HepG2 (cell line): ENCODE measurements around the gene RIT2. TPM values are rescaled to one million over a fixed set of nuclear protein-coding genes. Genes with fewer than 3 reads are reported as not detected.

ENCODE experiments used
- ATAC-seq: fragments of 200-7000 bp; cut with Tn5 transposase; 3 replicates; pipeline ENCODE4 v1.9.1; 2020; ENCODE audit warnings: mild to moderate bottlenecking, moderate library complexity
- BruUV-seq: library from RNA; stranded (reverse); fragments of 400-500 nt; replicated peaks from 2 replicates; lab custom pipeline; 2021; lab: Mats Ljungman, UMichigan
- CTCF ChIA-PET: fragments of 300-600 bp; formaldehyde crosslinking; extraction: SDS; loops from one replicate; lab custom pipeline; 2021; ENCODE audit warnings: low total read pairs, inconsistent platforms, low intra/inter-chr PET ratio; lab: Yijun Ruan, JAX
- POLR2A ChIA-PET: fragments of 350-600 bp; sonication (Branson Sonifier 250); formaldehyde crosslinking; loops from one replicate; lab custom pipeline; 2020; ENCODE audit warnings: antibody characterized with exemption, inconsistent platforms; lab: Yijun Ruan, JAX
- DNase-seq: peaks from one replicate; pipeline ENCODE4 v3.0.0-alpha.2; 2015; ENCODE audit warnings: low spot score
- FAIRE-seq: peaks from 3 replicates; lab custom pipeline; 2011; peaks lifted over from hg19 to GRCh38; lab: Jason Lieb, UNC
- H2AFZ ChIP-seq: one replicate; pipeline ENCODE4 v1.6.1; 2011; ENCODE audit warnings: low read length, inconsistent platforms
- H3K27ac ChIP-seq: fragments of 300-600 bp; 3 replicates; pipeline ENCODE4 v1.8.0; 2011; ENCODE audit warnings: mixed run types, mild to moderate bottlenecking, mixed read lengths, low read length, inconsistent platforms; ENCODE audit not compliant: insufficient read depth; ENCODE audit errors: extremely low read length
- H3K27me3 ChIP-seq, 2 experiments: fragments of 200-600 bp in 1 of 2; 2 replicates in 1 of 2; 3 replicates in 1 of 2; pipeline versions ENCODE4 v1.6.0 to v1.8.0; 2011; ENCODE audit warnings: low read length in 2 of 2, mild to moderate bottlenecking in 2 of 2, moderate library complexity in 2 of 2, inconsistent platforms in 1 of 2; ENCODE audit not compliant: insufficient read depth in 2 of 2, control insufficient read depth in 1 of 2
- H3K36me3 ChIP-seq, 2 experiments: fragments of 200-600 bp in 1 of 2; replicated peaks in 1 of 2; 2 replicates in 1 of 2; 3 replicates in 1 of 2; pipeline versions ENCODE4 v1.5.1 to v1.8.0; 2011; ENCODE audit warnings: low read length in 2 of 2, inconsistent platforms in 1 of 2; ENCODE audit not compliant: insufficient read depth in 2 of 2, control insufficient read depth in 1 of 2
- H3K4me1 ChIP-seq: 2 replicates; pipeline ENCODE4 v1.5.1; 2012; ENCODE audit warnings: low read length, inconsistent platforms; ENCODE audit not compliant: insufficient read depth
- H3K4me2 ChIP-seq: 2 replicates; pipeline ENCODE4 v1.6.0; 2011; ENCODE audit warnings: low read depth, low read length, inconsistent platforms
- H3K4me3 ChIP-seq, 3 experiments: fragments of 200-600 bp in 1 of 3; sonication (generic), shearing (Covaris generic) in 1 of 3; replicated peaks in 1 of 3; 2 replicates each; pipeline ENCODE4 v1.5.1; 2011 to 2016; ENCODE audit warnings: low read length in 3 of 3, inconsistent platforms in 2 of 3, low read depth in 2 of 3, mild to moderate bottlenecking in 2 of 3, control low read depth in 1 of 3, mixed read lengths in 1 of 3; ENCODE audit not compliant: insufficient read depth in 1 of 3
- H3K79me2 ChIP-seq: one replicate; pipeline ENCODE4 v1.6.1; 2011; ENCODE audit warnings: low read length, inconsistent platforms; ENCODE audit not compliant: insufficient read depth
- H3K9ac ChIP-seq: 2 replicates; pipeline ENCODE4 v1.6.0; 2011; ENCODE audit warnings: mild to moderate bottlenecking, low read depth, low read length, inconsistent platforms; ENCODE audit not compliant: insufficient read depth
- H3K9me3 ChIP-seq: 2 replicates; pipeline ENCODE4 v1.5.1; 2012; ENCODE audit warnings: mild to moderate bottlenecking, low read length
- H4K20me1 ChIP-seq: 2 replicates; pipeline ENCODE4 v1.6.0; 2011; ENCODE audit warnings: inconsistent platforms, mild to moderate bottlenecking, low read length, moderate library complexity; ENCODE audit not compliant: insufficient read depth
- DPF2 ChIP-seq: sonication (generic); formaldehyde crosslinking; IDR thresholded peaks from 2 replicates; pipeline ENCODE4 v1.4.0; 2020; ENCODE audit warnings: mild to moderate bottlenecking, low read depth, missing genetic modification reagents, borderline replicate concordance
- EZH2 ChIP-seq: conservative IDR thresholded peaks from 2 replicates; pipeline ENCODE4 v1.6.1; 2012; ENCODE audit warnings: mild to moderate bottlenecking, low read depth, low read length, moderate library complexity
- HNRNPLL ChIP-seq: fragments of 200-400 bp; formaldehyde crosslinking; IDR thresholded peaks from 2 replicates; pipeline ENCODE4 v1.6.1; 2017; ENCODE audit warnings: mild to moderate bottlenecking, low read depth, low read length; ENCODE audit not compliant: poor library complexity, severe bottlenecking
- KAT7 ChIP-seq: IDR thresholded peaks from 2 replicates; pipeline ENCODE4 v1.6.1; 2018; ENCODE audit warnings: borderline replicate concordance, missing compliant biosample characterization
- ZFY ChIP-seq: sonication (generic); formaldehyde crosslinking; IDR thresholded peaks from 2 replicates; pipeline ENCODE4 v1.4.0; 2020; ENCODE audit warnings: missing genetic modification reagents
- ZMYM3 ChIP-seq: sonication (generic); formaldehyde crosslinking; IDR thresholded peaks from 2 replicates; pipeline ENCODE4 v1.5.1; 2020; ENCODE audit warnings: mild to moderate bottlenecking, missing genetic modification reagents
- ZNF567 ChIP-seq: sonication (generic); formaldehyde crosslinking; IDR thresholded peaks from 2 replicates; pipeline ENCODE4 v1.8.1; 2023; ENCODE audit warnings: mild to moderate bottlenecking, missing genetic modification reagents, borderline replicate concordance
- ZSCAN21 ChIP-seq: sonication (generic); formaldehyde crosslinking; IDR thresholded peaks from 2 replicates; pipeline ENCODE4 v1.8.0; 2022; ENCODE audit warnings: mild to moderate bottlenecking, missing genetic modification reagents, moderate library complexity, borderline replicate concordance
- in situ Hi-C: cut with HindIII; loops from 2 replicates; pipeline ENCODE4 v1.10.0; 2017; ENCODE audit warnings: low pct_unique_long_range_greater_than_20kb; ENCODE audit not compliant: extremely low pct_ligation_motif_present
- intact Hi-C: fragments of 100-400 bp; cut with micrococcal nuclease; formaldehyde crosslinking; loops from one replicate; pipeline ENCODE4 v1.10.0; 2022; ENCODE audit not compliant: unreplicated experiment
- polyA plus RNA-seq, 8 experiments: library from polyadenylated mRNA; depleted of rRNA in 3 of 8; stranded (reverse) in 7 of 8; unstranded in 1 of 8; fragments of >200 nt; fragmentation: Illumina TruSeq in 4 of 8; extraction: Trizol in 4 of 8; gene quantifications; 2 replicates each; pipeline versions ENCODE4 v1.2.1 to v1.2.3, GENCODE V29; 2011 to 2016; ENCODE audit warnings: low read depth in 4 of 8, missing spikeins in 1 of 8, mixed read lengths in 1 of 8; ENCODE audit not compliant: insufficient read depth in 1 of 8
- total RNA-seq, 5 experiments: library from RNA; depleted of rRNA; stranded (reverse); fragments of >200 nt; fragmentation: Illumina TruSeq; extraction: Trizol; gene quantifications; 2 replicates each; pipeline ENCODE4 v1.2.3, GENCODE V29; 2016; ENCODE audit warnings: low read depth in 1 of 5
- TF ChIP-seq, protein P1 (sequence below), 2 experiments: fragments of 450-650 bp in 1 of 2; sonication (generic) in 1 of 2; formaldehyde crosslinking; IDR thresholded peaks; 2 replicates each; pipeline versions ENCODE4 v1.5.0 to v1.8.0; 2020 to 2022; ENCODE audit warnings: mild to moderate bottlenecking in 1 of 2, missing genetic modification reagents in 1 of 2
- TF ChIP-seq, protein P2 (sequence below): IDR thresholded peaks from 2 replicates; pipeline ENCODE4 v1.6.1; 2016; ENCODE audit warnings: missing genetic modification reagents, missing compliant biosample characterization
- TF ChIP-seq, protein P3 (sequence below): sonication (generic); formaldehyde crosslinking; IDR thresholded peaks from 2 replicates; pipeline ENCODE4 v1.5.1; 2020; ENCODE audit warnings: missing genetic modification reagents, mild to moderate bottlenecking, borderline replicate concordance
- TF ChIP-seq, protein P4 (sequence below): sonication (generic); formaldehyde crosslinking; IDR thresholded peaks from 2 replicates; pipeline ENCODE4 v1.8.1; 2023; ENCODE audit warnings: mild to moderate bottlenecking, missing genetic modification reagents, borderline replicate concordance
- TF ChIP-seq, protein P5 (sequence below): sonication (generic); formaldehyde crosslinking; IDR thresholded peaks from 2 replicates; pipeline ENCODE4 v1.4.0; 2020; ENCODE audit warnings: mild to moderate bottlenecking, low read depth, missing genetic modification reagents
- TF ChIP-seq, protein P6 (sequence below): sonication (generic); formaldehyde crosslinking; IDR thresholded peaks from 2 replicates; pipeline ENCODE4 v1.8.0; 2022; ENCODE audit warnings: missing genetic modification reagents, mild to moderate bottlenecking, borderline replicate concordance
- TF ChIP-seq, protein P7 (sequence below): sonication (generic); formaldehyde crosslinking; IDR thresholded peaks from 2 replicates; pipeline ENCODE4 v1.4.0; 2020; ENCODE audit warnings: missing genetic modification reagents

The RIT2 gene
- total and polyA plus RNA-seq, 2 of the 13 experiments (the other 11 are each of a cell fraction or from before 2014, with no cell fraction given): not detected

DNA sequence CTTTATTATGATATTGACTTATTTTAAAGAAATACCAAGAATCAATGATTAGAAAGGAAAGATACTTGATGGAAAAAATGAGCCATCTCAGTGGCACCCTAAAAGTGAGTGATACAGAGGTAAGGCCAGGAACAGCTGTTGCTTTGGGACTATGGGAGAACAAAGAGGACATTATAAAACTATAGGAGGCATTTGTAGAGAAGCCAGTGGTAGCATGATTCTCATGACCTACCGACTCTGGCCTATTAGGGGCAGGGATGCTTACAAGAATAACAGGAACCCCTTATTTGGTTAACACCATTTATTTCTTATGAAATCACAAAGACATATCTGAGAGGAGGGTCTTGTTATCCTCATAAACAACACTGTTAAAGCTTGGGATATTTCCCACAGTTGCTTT is 162.2 kb downstream of the RIT2 start (continued):
- TF ChIP-seq HNRNPLL (no peak), ZNF567 (CRISPR knock-in tag) (no peak)

DNA sequence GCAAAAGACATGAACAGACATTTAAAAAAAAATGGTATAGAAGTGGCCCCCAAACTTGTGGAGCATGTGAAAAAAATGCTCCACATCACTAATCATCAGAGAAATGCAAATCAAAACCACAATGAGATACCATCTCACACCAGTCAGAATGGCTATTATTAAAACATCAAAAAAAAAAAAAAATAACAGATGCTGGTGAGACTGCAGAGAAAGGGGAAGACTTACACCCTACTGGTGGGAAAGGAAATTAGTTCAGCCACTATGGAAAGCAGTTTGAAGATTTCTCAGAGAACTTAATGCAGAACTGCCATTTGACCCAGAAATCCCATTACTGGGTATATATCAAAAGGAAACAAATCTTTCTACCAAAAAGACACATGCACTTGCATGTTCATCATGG is 164.8 kb downstream of the RIT2 start:
- H3K27me3 ChIP-seq: no peaks in the 10 kb centered on the region
- H3K27ac ChIP-seq: no peak overlapping the region
- ChIA-PET POLR2A (no interaction called here), CTCF (no interaction called here)
- H2AFZ ChIP-seq: no peak overlapping the region
- H3K79me2 ChIP-seq: no peaks in the 10 kb centered on the region
- no peak overlapping the region for H3K4me3 ChIP-seq
- H3K36me3 ChIP-seq: no peaks in the 10 kb centered on the region
- no peaks in the 10 kb centered on the region for H3K9me3 ChIP-seq
- no peak overlapping the region for H3K4me2 ChIP-seq
- ATAC-seq: no peak
- intact Hi-C loops: no loop called here
- FAIRE-seq: no peak
- H4K20me1 ChIP-seq: no peaks in the 10 kb centered on the region
- in situ Hi-C loops: no loop called here
- no TSS peak for BruUV-seq
- H3K9ac ChIP-seq: no peak overlapping the region
- H3K4me1 ChIP-seq: no peaks in the 10 kb centered on the region
- DNase-seq: no peak
- TF ChIP-seq, protein P1, sequence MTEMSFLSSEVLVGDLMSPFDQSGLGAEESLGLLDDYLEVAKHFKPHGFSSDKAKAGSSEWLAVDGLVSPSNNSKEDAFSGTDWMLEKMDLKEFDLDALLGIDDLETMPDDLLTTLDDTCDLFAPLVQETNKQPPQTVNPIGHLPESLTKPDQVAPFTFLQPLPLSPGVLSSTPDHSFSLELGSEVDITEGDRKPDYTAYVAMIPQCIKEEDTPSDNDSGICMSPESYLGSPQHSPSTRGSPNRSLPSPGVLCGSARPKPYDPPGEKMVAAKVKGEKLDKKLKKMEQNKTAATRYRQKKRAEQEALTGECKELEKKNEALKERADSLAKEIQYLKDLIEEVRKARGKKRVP (CRISPR knock-in tag; IDR thresholded peaks at IDR 0.05): no peak
- TF ChIP-seq, protein P2, sequence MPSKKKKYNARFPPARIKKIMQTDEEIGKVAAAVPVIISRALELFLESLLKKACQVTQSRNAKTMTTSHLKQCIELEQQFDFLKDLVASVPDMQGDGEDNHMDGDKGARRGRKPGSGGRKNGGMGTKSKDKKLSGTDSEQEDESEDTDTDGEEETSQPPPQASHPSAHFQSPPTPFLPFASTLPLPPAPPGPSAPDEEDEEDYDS: no peak
- TF ChIP-seq KAT7 (CRISPR knock-in tag): no peak
- no peak for TF ChIP-seq ZFY (CRISPR knock-in tag)
- no peak for TF ChIP-seq DPF2 (CRISPR knock-in tag)
- TF ChIP-seq ZMYM3 (CRISPR knock-in tag): no peak
- TF ChIP-seq EZH2: no peak
- TF ChIP-seq ZSCAN21 (CRISPR knock-in tag): no peak
- TF ChIP-seq, protein P3, sequence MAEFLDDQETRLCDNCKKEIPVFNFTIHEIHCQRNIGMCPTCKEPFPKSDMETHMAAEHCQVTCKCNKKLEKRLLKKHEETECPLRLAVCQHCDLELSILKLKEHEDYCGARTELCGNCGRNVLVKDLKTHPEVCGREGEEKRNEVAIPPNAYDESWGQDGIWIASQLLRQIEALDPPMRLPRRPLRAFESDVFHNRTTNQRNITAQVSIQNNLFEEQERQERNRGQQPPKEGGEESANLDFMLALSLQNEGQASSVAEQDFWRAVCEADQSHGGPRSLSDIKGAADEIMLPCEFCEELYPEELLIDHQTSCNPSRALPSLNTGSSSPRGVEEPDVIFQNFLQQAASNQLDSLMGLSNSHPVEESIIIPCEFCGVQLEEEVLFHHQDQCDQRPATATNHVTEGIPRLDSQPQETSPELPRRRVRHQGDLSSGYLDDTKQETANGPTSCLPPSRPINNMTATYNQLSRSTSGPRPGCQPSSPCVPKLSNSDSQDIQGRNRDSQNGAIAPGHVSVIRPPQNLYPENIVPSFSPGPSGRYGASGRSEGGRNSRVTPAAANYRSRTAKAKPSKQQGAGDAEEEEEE: no peak
- TF ChIP-seq, protein P4, sequence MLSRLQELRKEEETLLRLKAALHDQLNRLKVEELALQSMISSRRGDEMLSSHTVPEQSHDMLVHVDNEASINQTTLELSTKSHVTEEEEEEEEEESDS (CRISPR knock-in tag): no peak
- TF ChIP-seq, protein P5, sequence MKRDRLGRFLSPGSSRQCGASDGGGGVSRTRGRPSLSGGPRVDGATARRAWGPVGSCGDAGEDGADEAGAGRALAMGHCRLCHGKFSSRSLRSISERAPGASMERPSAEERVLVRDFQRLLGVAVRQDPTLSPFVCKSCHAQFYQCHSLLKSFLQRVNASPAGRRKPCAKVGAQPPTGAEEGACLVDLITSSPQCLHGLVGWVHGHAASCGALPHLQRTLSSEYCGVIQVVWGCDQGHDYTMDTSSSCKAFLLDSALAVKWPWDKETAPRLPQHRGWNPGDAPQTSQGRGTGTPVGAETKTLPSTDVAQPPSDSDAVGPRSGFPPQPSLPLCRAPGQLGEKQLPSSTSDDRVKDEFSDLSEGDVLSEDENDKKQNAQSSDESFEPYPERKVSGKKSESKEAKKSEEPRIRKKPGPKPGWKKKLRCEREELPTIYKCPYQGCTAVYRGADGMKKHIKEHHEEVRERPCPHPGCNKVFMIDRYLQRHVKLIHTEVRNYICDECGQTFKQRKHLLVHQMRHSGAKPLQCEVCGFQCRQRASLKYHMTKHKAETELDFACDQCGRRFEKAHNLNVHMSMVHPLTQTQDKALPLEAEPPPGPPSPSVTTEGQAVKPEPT: no peak
- TF ChIP-seq, protein P6, sequence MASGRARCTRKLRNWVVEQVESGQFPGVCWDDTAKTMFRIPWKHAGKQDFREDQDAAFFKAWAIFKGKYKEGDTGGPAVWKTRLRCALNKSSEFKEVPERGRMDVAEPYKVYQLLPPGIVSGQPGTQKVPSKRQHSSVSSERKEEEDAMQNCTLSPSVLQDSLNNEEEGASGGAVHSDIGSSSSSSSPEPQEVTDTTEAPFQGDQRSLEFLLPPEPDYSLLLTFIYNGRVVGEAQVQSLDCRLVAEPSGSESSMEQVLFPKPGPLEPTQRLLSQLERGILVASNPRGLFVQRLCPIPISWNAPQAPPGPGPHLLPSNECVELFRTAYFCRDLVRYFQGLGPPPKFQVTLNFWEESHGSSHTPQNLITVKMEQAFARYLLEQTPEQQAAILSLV (CRISPR knock-in tag): no peak
- TF ChIP-seq, protein P7, sequence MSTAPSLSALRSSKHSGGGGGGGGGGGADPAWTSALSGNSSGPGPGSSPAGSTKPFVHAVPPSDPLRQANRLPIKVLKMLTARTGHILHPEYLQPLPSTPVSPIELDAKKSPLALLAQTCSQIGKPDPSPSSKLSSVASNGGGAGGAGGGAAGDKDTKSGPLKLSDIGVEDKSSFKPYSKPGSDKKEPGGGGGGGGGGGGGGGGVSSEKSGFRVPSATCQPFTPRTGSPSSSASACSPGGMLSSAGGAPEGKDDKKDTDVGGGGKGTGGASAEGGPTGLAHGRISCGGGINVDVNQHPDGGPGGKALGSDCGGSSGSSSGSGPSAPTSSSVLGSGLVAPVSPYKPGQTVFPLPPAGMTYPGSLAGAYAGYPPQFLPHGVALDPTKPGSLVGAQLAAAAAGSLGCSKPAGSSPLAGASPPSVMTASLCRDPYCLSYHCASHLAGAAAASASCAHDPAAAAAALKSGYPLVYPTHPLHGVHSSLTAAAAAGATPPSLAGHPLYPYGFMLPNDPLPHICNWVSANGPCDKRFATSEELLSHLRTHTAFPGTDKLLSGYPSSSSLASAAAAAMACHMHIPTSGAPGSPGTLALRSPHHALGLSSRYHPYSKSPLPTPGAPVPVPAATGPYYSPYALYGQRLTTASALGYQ: no peak
